ENCODE results near the gene ADH5. TPM values are rescaled to one million over a fixed set of nuclear protein-coding genes. Genes with fewer than 3 reads are reported as not detected.
"Not testable (repeated sequence)": the region's sequence is repeated elsewhere in the genome, so short reads cannot be mapped to it uniquely, and the experiment has no call there.

ADH5 gene
- total RNA-seq, 3 donors from 2014 or later (not counting 1 experiment from before 2014, with no cell fraction given): 54.3 to 80.4 (median 62.5) TPM

DNA sequence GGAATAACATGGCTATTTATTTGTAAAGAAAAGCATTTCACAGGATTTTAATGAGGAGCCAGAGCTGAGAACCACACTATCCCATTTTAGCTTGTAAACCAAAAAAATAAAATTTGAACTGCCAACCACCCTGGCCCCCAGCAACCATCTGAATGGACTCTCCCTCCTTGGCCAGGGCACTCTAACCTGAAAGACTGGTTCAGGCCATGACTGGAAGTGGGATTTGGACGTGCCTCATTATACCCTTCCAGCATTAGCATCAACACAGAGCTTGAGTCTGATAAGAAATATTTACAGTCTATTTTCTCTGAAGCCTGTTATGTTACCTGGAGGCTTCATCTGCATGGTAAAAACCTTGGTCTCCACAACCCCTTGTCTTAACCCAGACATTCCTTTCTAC lies 63.1 kb downstream of the ADH5 start:
- peaks cover 2% of the 10 kb centered on the region for H3K36me3 ChIP-seq (ENCODE audit: control insufficient read depth, insufficient read depth, low read length)
- peaks cover 11% of the 10 kb centered on the region for H3K9me3 ChIP-seq (ENCODE audit: control insufficient read depth, insufficient read depth, low read length)
- H3K27ac ChIP-seq (ENCODE audit: low read length): no peak overlapping the region
- WGBS (ENCODE audit: insufficient coverage): 100% methylated on average over 1 of the region's 1 CpG
- ATAC-seq (no peak), DNase-seq (no peak)
- no peaks in the 10 kb centered on the region for H3K27me3 Mint-ChIP-seq (ENCODE audit: low read depth in 2 of 2)
- H3K4me3 Mint-ChIP-seq: no peak overlapping the region
- no peak overlapping the region for H3K4me3 ChIP-seq (ENCODE audit: low read length)
- H3K27ac Mint-ChIP-seq: peak overlapping the region in 1 of 2 donors; percentile 86
- peaks cover 3 to 11% of the 10 kb centered on the region in 2 donors for H3K9me3 Mint-ChIP-seq
- no peaks in the 10 kb centered on the region for H3K27me3 ChIP-seq (ENCODE audit: control insufficient read depth, insufficient read depth, low read length)
- H3K4me1 Mint-ChIP-seq: peaks cover 48 to 78% of the 10 kb centered on the region in 2 donors
- intact Hi-C loops (cut with micrococcal nuclease): loop anchor here (2.0 kb wide), 1 partner anchor 31 kb away; no protein-coding TSS in a partner anchor
- H3K4me1 ChIP-seq (ENCODE audit: control insufficient read depth, insufficient read depth, low read length): no peaks in the 10 kb centered on the region
- TF ChIP-seq, protein P1, sequence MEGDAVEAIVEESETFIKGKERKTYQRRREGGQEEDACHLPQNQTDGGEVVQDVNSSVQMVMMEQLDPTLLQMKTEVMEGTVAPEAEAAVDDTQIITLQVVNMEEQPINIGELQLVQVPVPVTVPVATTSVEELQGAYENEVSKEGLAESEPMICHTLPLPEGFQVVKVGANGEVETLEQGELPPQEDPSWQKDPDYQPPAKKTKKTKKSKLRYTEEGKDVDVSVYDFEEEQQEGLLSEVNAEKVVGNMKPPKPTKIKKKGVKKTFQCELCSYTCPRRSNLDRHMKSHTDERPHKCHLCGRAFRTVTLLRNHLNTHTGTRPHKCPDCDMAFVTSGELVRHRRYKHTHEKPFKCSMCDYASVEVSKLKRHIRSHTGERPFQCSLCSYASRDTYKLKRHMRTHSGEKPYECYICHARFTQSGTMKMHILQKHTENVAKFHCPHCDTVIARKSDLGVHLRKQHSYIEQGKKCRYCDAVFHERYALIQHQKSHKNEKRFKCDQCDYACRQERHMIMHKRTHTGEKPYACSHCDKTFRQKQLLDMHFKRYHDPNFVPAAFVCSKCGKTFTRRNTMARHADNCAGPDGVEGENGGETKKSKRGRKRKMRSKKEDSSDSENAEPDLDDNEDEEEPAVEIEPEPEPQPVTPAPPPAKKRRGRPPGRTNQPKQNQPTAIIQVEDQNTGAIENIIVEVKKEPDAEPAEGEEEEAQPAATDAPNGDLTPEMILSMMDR (IDR thresholded peaks at IDR 0.05): no peak
- H3K36me3 Mint-ChIP-seq: peaks cover 9% of the 10 kb centered on the region

DNA sequence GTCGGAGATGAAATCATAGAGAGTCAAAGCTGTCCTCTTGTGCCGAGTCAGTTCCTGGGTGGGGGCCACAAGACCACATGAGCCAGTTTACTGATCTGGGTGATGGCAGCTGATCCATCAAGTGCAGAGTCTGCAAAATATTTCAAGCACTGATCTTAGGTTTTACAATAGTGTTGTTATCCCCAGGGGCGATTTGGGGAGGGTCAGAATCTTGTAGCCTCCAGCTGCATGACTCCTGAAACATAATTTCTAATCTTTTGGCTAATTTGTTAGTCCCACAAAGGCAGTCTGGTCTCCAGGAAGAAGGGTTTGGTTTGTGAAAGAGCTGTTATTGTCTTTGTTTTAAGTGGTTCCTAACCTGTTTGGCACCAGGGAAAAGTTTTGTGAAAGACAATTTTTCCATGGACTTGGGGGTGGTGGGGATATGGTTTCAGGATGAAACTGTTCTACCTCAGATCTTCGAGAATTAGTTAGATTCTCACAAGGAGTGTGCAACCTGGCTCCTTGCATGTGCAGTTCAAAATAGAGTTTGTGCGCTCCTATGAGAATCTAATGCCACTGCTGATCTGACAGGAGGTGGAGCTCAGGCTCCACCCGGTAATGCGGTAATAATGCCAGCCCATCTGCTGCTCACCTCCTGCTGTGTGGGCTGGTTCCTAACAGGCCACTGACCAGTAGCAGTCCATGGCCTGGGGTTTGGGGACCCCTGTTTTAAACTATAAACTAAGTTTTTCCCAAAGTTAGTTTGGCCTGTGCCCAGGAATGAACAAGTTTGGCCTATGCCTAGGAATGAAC lies 63.9 kb downstream of the ADH5 start:
- Mint-ChIP-seq H3K27me3 (ENCODE audit: low read depth in 2 of 2) (no peaks in the 10 kb centered on the region), H3K36me3 (peaks cover 9% of the 10 kb centered on the region), H3K27ac (peak overlapping the region; percentile 57 to 86), H3K4me1 (peaks cover 45 to 76% of the 10 kb centered on the region in 2 donors), H3K4me3 (no peak overlapping the region), H3K9me3 (peaks cover 3 to 11% of the 10 kb centered on the region in 2 donors)
- H3K27ac ChIP-seq (ENCODE audit: low read length): no peak overlapping the region
- 90% methylated on average over 7 of the region's 7 CpGs for WGBS (ENCODE audit: insufficient coverage)
- no peak overlapping the region for H3K4me3 ChIP-seq (ENCODE audit: low read length)
- no peaks in the 10 kb centered on the region for H3K4me1 ChIP-seq (ENCODE audit: control insufficient read depth, insufficient read depth, low read length)
- TF ChIP-seq, protein P1 (IDR thresholded peaks at IDR 0.05): no peak
- DNase-seq (peak in 1 of 2 donors; percentile 18), ATAC-seq (peak in 1 of 3 donors; percentile 40)
- H3K27me3 ChIP-seq (ENCODE audit: control insufficient read depth, insufficient read depth, low read length): no peaks in the 10 kb centered on the region
- peaks cover 15% of the 10 kb centered on the region for H3K9me3 ChIP-seq (ENCODE audit: control insufficient read depth, insufficient read depth, low read length)
- peaks cover 2% of the 10 kb centered on the region for H3K36me3 ChIP-seq (ENCODE audit: control insufficient read depth, insufficient read depth, low read length)
- intact Hi-C loops (cut with micrococcal nuclease): loop anchor here (2.0 kb wide), 1 partner anchor 32 kb away; no protein-coding TSS in a partner anchor

DNA sequence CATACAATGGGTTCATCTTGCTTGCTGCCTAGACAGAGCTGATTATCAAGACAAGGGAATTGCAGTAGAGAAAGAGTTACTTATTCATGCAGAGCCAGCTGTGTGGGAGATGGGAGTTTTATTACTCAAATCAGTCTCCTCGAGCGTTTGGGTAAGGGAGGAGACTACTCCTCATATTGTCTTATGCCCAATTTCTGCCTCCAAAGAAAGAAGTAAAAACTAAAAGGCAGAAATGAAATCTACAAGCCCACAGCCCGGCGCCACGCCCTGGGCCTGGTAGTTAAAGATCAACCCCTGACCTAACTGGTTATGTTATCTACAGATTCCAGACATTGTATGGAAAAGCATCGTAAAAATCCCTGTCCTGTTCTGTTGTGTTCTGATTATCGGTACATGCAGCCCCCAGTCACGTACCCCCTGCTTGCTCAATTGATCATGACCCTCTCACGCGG lies 64.8 kb downstream of the ADH5 start:
- ATAC-seq; H3K4me3 ChIP-seq (ENCODE audit: low read length); H3K4me1 ChIP-seq (ENCODE audit: control insufficient read depth, insufficient read depth, low read length); H3K4me3 Mint-ChIP-seq; H3K36me3 ChIP-seq (ENCODE audit: control insufficient read depth, insufficient read depth, low read length); H3K27me3 ChIP-seq (ENCODE audit: control insufficient read depth, insufficient read depth, low read length); DNase-seq; H3K27me3 Mint-ChIP-seq (ENCODE audit: low read depth in 2 of 2); H3K36me3 Mint-ChIP-seq; H3K27ac ChIP-seq (ENCODE audit: low read length): not testable (repeated sequence)
- 91% methylated on average over 8 of the region's 10 CpGs for WGBS (ENCODE audit: insufficient coverage)
- H3K9me3 ChIP-seq (ENCODE audit: control insufficient read depth, insufficient read depth, low read length): peaks cover 15% of the 10 kb centered on the region
- Mint-ChIP-seq H3K4me1 (peaks cover 41 to 74% of the 10 kb centered on the region in 2 donors), H3K9me3 (peaks cover 3 to 11% of the 10 kb centered on the region in 2 donors), H3K27ac (peak overlapping the region in 1 of 2 donors; percentile 86)
- intact Hi-C loops (cut with micrococcal nuclease): loop anchor here (2.0 kb wide), 1 partner anchor 33 kb away; no protein-coding TSS in a partner anchor

DNA sequence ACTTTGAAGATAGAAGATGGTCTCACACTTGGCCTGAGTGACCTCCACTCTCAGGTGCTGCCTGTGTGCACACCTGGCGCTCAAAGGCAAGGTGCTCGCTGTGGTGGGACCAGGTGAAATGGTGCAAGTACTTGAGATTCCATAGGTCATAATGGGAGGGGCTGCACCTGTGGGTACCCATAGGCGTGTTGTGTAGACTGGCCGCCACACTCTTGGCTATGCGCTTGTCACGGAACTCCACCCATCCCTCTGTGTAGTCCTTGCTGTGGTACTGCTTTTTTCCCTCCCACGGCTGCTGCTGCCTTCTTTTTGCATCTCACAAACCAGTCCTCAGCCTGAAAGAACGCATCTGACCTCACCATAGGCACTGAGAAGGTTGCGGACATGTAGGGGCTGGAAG lies 66.0 kb downstream of the ADH5 start:
- no peak overlapping the region for H3K4me3 Mint-ChIP-seq
- H3K4me1 Mint-ChIP-seq: peaks cover 51 to 74% of the 10 kb centered on the region in 2 donors
- H3K9me3 Mint-ChIP-seq: peaks cover 3 to 11% of the 10 kb centered on the region in 2 donors
- ATAC-seq (no peak), DNase-seq (no peak)
- Histone ChIP-seq H3K36me3 (ENCODE audit: control insufficient read depth, insufficient read depth, low read length) (peaks cover 2% of the 10 kb centered on the region), H3K4me3 (ENCODE audit: low read length) (no peak overlapping the region), H3K4me1 (ENCODE audit: control insufficient read depth, insufficient read depth, low read length) (no peaks in the 10 kb centered on the region), H3K9me3 (ENCODE audit: control insufficient read depth, insufficient read depth, low read length) (peaks cover 15% of the 10 kb centered on the region), H3K27me3 (ENCODE audit: control insufficient read depth, insufficient read depth, low read length) (no peaks in the 10 kb centered on the region), H3K27ac (ENCODE audit: low read length) (no peak overlapping the region)
- no peak overlapping the region for H3K27ac Mint-ChIP-seq
- H3K36me3 Mint-ChIP-seq: peaks cover 9% of the 10 kb centered on the region
- TF ChIP-seq, protein P1 (IDR thresholded peaks at IDR 0.05): no peak
- 96% methylated on average over 9 of the region's 9 CpGs for WGBS (ENCODE audit: insufficient coverage)
- intact Hi-C loops (cut with micrococcal nuclease): no loop called here
- H3K27me3 Mint-ChIP-seq (ENCODE audit: low read depth in 2 of 2): no peaks in the 10 kb centered on the region
